ENCODE results near the gene PDHX.
"Not testable (repeated sequence)": the region's sequence is repeated elsewhere in the genome, so short reads cannot be mapped to it uniquely, and the experiment has no call there.

GRCh38 chr11:34896191-34896590 is 20.2 kb upstream of the PDHX start:
- not testable (repeated sequence) for TF ChIP-seq SP1 (IDR thresholded peaks at IDR 0.05; ENCODE audit: low read depth, low read length); E2F4 (IDR thresholded peaks at IDR 0.05; ENCODE audit: low read depth, low read length); RCOR1 (conservative IDR thresholded peaks at IDR 0.05; ENCODE audit: low read depth, low read length); POLR2AphosphoS5 (IDR thresholded peaks at IDR 0.05; ENCODE audit: low read length); EP300 (IDR thresholded peaks at IDR 0.05; ENCODE audit: borderline replicate concordance in 1 of 2, control insufficient read depth in 1 of 2, low read depth in 2 of 2, low read length in 2 of 2)
- TF ChIP-seq, protein P1, sequence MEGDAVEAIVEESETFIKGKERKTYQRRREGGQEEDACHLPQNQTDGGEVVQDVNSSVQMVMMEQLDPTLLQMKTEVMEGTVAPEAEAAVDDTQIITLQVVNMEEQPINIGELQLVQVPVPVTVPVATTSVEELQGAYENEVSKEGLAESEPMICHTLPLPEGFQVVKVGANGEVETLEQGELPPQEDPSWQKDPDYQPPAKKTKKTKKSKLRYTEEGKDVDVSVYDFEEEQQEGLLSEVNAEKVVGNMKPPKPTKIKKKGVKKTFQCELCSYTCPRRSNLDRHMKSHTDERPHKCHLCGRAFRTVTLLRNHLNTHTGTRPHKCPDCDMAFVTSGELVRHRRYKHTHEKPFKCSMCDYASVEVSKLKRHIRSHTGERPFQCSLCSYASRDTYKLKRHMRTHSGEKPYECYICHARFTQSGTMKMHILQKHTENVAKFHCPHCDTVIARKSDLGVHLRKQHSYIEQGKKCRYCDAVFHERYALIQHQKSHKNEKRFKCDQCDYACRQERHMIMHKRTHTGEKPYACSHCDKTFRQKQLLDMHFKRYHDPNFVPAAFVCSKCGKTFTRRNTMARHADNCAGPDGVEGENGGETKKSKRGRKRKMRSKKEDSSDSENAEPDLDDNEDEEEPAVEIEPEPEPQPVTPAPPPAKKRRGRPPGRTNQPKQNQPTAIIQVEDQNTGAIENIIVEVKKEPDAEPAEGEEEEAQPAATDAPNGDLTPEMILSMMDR (IDR thresholded peaks at IDR 0.05 in 2 of 3, conservative IDR thresholded peaks at IDR 0.05 in 1 of 3; ENCODE audit: control insufficient read depth in 2 of 3, extremely low read depth in 1 of 3, insufficient read depth in 1 of 3, low read depth in 3 of 3, low read length in 3 of 3): not testable (repeated sequence)

All from GM12878 (cell line).